H1 (cell line): Measurements from ENCODE around the gene TMEM222. TPM values are rescaled to one million over a fixed set of nuclear protein-coding genes. Genes with fewer than 3 reads are reported as not detected.

ENCODE experiments used
- CTCF ChIA-PET: fragments of 300-600 bp; sonication (Branson Sonifier 250); formaldehyde crosslinking; loops from one replicate; lab custom pipeline; 2021; ENCODE audit not compliant: partially characterized antibody; lab: Charles Lee
- POLR2A ChIA-PET: fragments of 300-600 bp; sonication (Branson Sonifier 250); formaldehyde crosslinking; loops from one replicate; lab custom pipeline; 2021; ENCODE audit warnings: inconsistent platforms; ENCODE audit not compliant: partially characterized antibody; lab: Charles Lee
- DNase-seq, 2 experiments: peaks; one replicate each; pipeline versions ENCODE4 v3.0.0 to v3.0.0-alpha.2; 2010 to 2022; ENCODE audit warnings: low spot score in 2 of 2, low read depth in 1 of 2, mixed read lengths in 1 of 2
- FAIRE-seq: peaks from 2 replicates; lab custom pipeline; 2011; peaks lifted over from hg19 to GRCh38; lab: Jason Lieb, UNC
- H2AFZ ChIP-seq: 2 replicates; pipeline ENCODE4 v1.8.1; 2012; ENCODE audit warnings: low read length, inconsistent platforms
- H2AK5ac ChIP-seq: 2 replicates; pipeline ENCODE4 v1.6.1; 2013; ENCODE audit warnings: low read depth, low read length
- H2BK120ac ChIP-seq: replicated peaks from 2 replicates; pipeline ENCODE3; 2013; ENCODE audit warnings: low read depth, low read length, inconsistent platforms
- H2BK12ac ChIP-seq: 2 replicates; pipeline ENCODE4 v1.6.1; 2013; ENCODE audit warnings: low read depth, low read length
- H2BK15ac ChIP-seq: 2 replicates; pipeline ENCODE4 v1.6.1; 2013; ENCODE audit warnings: low read length
- H2BK20ac ChIP-seq: 2 replicates; pipeline ENCODE4 v1.6.1; 2013; ENCODE audit warnings: low read length
- H2BK5ac ChIP-seq: 2 replicates; pipeline ENCODE4 v1.6.1; 2013; ENCODE audit warnings: low read depth, low read length
- H3K14ac ChIP-seq: 2 replicates; pipeline ENCODE4 v1.6.1; 2013; ENCODE audit warnings: inconsistent platforms; ENCODE audit not compliant: insufficient read length
- H3K18ac ChIP-seq: 2 replicates; pipeline ENCODE4 v1.6.1; 2013; ENCODE audit warnings: low read length; ENCODE audit errors: extremely low read depth
- H3K23ac ChIP-seq: 2 replicates; pipeline ENCODE4 v1.6.1; 2013; ENCODE audit warnings: inconsistent platforms; ENCODE audit not compliant: insufficient read length
- H3K23me2 ChIP-seq: 2 replicates; pipeline ENCODE4 v1.6.1; 2013; ENCODE audit warnings: low read depth, low read length
- H3K27ac ChIP-seq: 2 replicates; pipeline ENCODE4 v1.6.1; 2011; ENCODE audit warnings: low read depth, low read length, inconsistent platforms
- H3K27me3 ChIP-seq, 4 experiments: replicated peaks in 1 of 4; 1 replicate in 1 of 4; 2 replicates in 3 of 4; pipeline versions ENCODE4 v1.6.1 to v1.8.1; 2011 to 2013; ENCODE audit warnings: low read length in 3 of 4, mild to moderate bottlenecking in 3 of 4, inconsistent platforms in 2 of 4, mixed read lengths in 2 of 4, moderate library complexity in 1 of 4; ENCODE audit not compliant: control insufficient read depth in 3 of 4, insufficient read depth in 3 of 4; ENCODE audit errors: extremely low read depth in 1 of 4
- H3K36me3 ChIP-seq, 4 experiments: 2 replicates each; pipeline versions ENCODE4 v1.6.1 to v1.8.1; 2011 to 2013; ENCODE audit warnings: mild to moderate bottlenecking in 4 of 4, low read length in 3 of 4, moderate library complexity in 2 of 4, control low read depth in 1 of 4, inconsistent platforms in 1 of 4; ENCODE audit not compliant: insufficient read depth in 4 of 4, control insufficient read depth in 2 of 4
- H3K4ac ChIP-seq: replicated peaks from 2 replicates; pipeline ENCODE3; 2013; ENCODE audit warnings: low read length, low read depth, mixed read lengths, inconsistent platforms; ENCODE audit not compliant: insufficient read length
- H3K4me1 ChIP-seq, 4 experiments: replicated peaks in 1 of 4; 1 replicate in 1 of 4; 2 replicates in 3 of 4; pipeline versions ENCODE4 v1.6.1 to v1.8.1; 2011 to 2013; ENCODE audit warnings: low read length in 3 of 4, inconsistent platforms in 2 of 4, mixed read lengths in 1 of 4; ENCODE audit not compliant: insufficient read depth in 4 of 4, control insufficient read depth in 3 of 4
- H3K4me2 ChIP-seq, 2 experiments: 2 replicates each; pipeline versions ENCODE4 v1.6.1 to v1.8.1; 2011 to 2013; ENCODE audit warnings: low read depth in 2 of 2, low read length in 2 of 2, control low read depth in 1 of 2, inconsistent platforms in 1 of 2, mild to moderate bottlenecking in 1 of 2; ENCODE audit not compliant: insufficient read depth in 1 of 2
- H3K4me3 ChIP-seq, 4 experiments: fragments of 200-600, 300-600 bp in 1 of 4; sonication (generic), shearing (Covaris generic), sonication (Bioruptor Twin) in 1 of 4; 2 replicates each; pipeline versions ENCODE4 v1.5.1 to v1.8.1; 2011 to 2016; ENCODE audit warnings: low read length in 4 of 4, low read depth in 3 of 4, control low read depth in 2 of 4, inconsistent platforms in 2 of 4, mild to moderate bottlenecking in 2 of 4, mixed read lengths in 1 of 4, moderate library complexity in 1 of 4; ENCODE audit not compliant: insufficient read depth in 2 of 4; ENCODE audit errors: extremely low read depth in 1 of 4
- H3K56ac ChIP-seq: replicated peaks from 2 replicates; pipeline ENCODE3; 2013; ENCODE audit warnings: low read depth, mild to moderate bottlenecking, mixed read lengths, low read length, inconsistent platforms; ENCODE audit not compliant: insufficient read length
- H3K79me1 ChIP-seq: 2 replicates; pipeline ENCODE4 v1.6.1; 2013; ENCODE audit warnings: low read depth, low read length, control low read depth
- H3K79me2 ChIP-seq, 2 experiments: 2 replicates each; pipeline versions ENCODE4 v1.6.1 to v1.8.1; 2012 to 2013; ENCODE audit warnings: low read length in 2 of 2, mild to moderate bottlenecking in 2 of 2, inconsistent platforms in 1 of 2; ENCODE audit not compliant: insufficient read depth in 2 of 2, control insufficient read depth in 1 of 2
- H3K9ac ChIP-seq, 4 experiments: replicated peaks in 1 of 4; 1 replicate in 1 of 4; 2 replicates in 3 of 4; pipeline versions ENCODE4 v1.6.1 to v1.8.1; 2011 to 2013; ENCODE audit warnings: low read depth in 3 of 4, low read length in 3 of 4, control low read depth in 2 of 4, mild to moderate bottlenecking in 2 of 4, moderate library complexity in 2 of 4, inconsistent platforms in 1 of 4; ENCODE audit errors: extremely low read depth in 1 of 4
- H3K9me3 ChIP-seq, 2 experiments: 2 replicates each; pipeline versions ENCODE4 v1.6.1 to v1.8.1; 2012 to 2013; ENCODE audit warnings: mild to moderate bottlenecking in 2 of 2, moderate library complexity in 2 of 2, control low read depth in 1 of 2, inconsistent platforms in 1 of 2, low read depth in 1 of 2, low read length in 1 of 2, mixed read lengths in 1 of 2; ENCODE audit not compliant: insufficient read depth in 2 of 2
- H4K20me1 ChIP-seq, 2 experiments: replicated peaks in 1 of 2; 2 replicates each; pipeline versions ENCODE3 to v1.8.1; 2011 to 2013; ENCODE audit warnings: inconsistent platforms in 2 of 2, low read length in 2 of 2, mild to moderate bottlenecking in 1 of 2; ENCODE audit not compliant: insufficient read depth in 2 of 2, control insufficient read depth in 1 of 2
- H4K5ac ChIP-seq: 2 replicates; pipeline ENCODE4 v1.6.1; 2013; ENCODE audit warnings: low read length, low read depth, mixed read lengths, inconsistent platforms; ENCODE audit not compliant: insufficient read length
- H4K8ac ChIP-seq: 2 replicates; pipeline ENCODE4 v1.8.0; 2013; ENCODE audit warnings: mild to moderate bottlenecking, moderate library complexity, low read length, inconsistent platforms; ENCODE audit not compliant: insufficient read depth; ENCODE audit errors: extremely low read depth
- H4K91ac ChIP-seq: replicated peaks from 2 replicates; pipeline ENCODE3; 2013; ENCODE audit warnings: low read length, mixed read lengths, inconsistent platforms; ENCODE audit not compliant: insufficient read length
- CEBPB ChIP-seq: IDR thresholded peaks from 2 replicates; pipeline ENCODE4 v1.6.1; 2012; ENCODE audit warnings: low read depth, low read length
- CREB1 ChIP-seq: IDR thresholded peaks from 2 replicates; pipeline ENCODE4 v1.6.1; 2012; ENCODE audit warnings: inconsistent platforms
- HDAC2 ChIP-seq, 2 experiments: fragments of 300-600 bp in 1 of 2; sonication (generic) in 1 of 2; IDR thresholded peaks; 2 replicates each; pipeline ENCODE4 v1.6.1; 2011 to 2012; ENCODE audit warnings: low read depth in 2 of 2, low read length in 2 of 2, mild to moderate bottlenecking in 2 of 2, moderate library complexity in 2 of 2, borderline replicate concordance in 1 of 2, inconsistent platforms in 1 of 2
- PHF8 ChIP-seq: fragments of 200-600 bp; sonication (generic); conservative IDR thresholded peaks from 2 replicates; pipeline ENCODE4 v1.7.1; 2012; ENCODE audit warnings: low read depth, mild to moderate bottlenecking, inconsistent platforms, low read length, moderate library complexity
- POLR2A ChIP-seq, 2 experiments: IDR thresholded peaks; 1 replicate in 1 of 2; 2 replicates in 1 of 2; pipeline ENCODE4 v1.6.1; 2011; ENCODE audit warnings: low read depth in 2 of 2, low read length in 2 of 2, mild to moderate bottlenecking in 2 of 2; ENCODE audit errors: control extremely low read depth in 1 of 2
- SP2 ChIP-seq: IDR thresholded peaks from 2 replicates; pipeline ENCODE4 v1.6.1; 2012; ENCODE audit warnings: mild to moderate bottlenecking, low read length, inconsistent platforms
- SUZ12 ChIP-seq: fragments of 200-600 bp; sonication (generic); IDR thresholded peaks from 2 replicates; pipeline ENCODE4 v1.6.1; 2012; ENCODE audit warnings: mild to moderate bottlenecking, inconsistent platforms, low read length, moderate library complexity, mixed read lengths
- TAF1 ChIP-seq: IDR thresholded peaks from 2 replicates; pipeline ENCODE4 v1.6.1; 2011; ENCODE audit warnings: mild to moderate bottlenecking, low read depth, low read length
- TEAD4 ChIP-seq: IDR thresholded peaks from 2 replicates; pipeline ENCODE4 v1.6.1; 2012; ENCODE audit warnings: low read depth, low read length, inconsistent platforms, mixed read lengths
- WGBS, 2 experiments: shearing (Covaris generic) in 1 of 2; methylation state at CpG; one replicate each; pipeline versions ENCODE4 v1.1.6 to v1.1.7; 2013 to 2015; ENCODE audit warnings: low lambda C conversion rate in 2 of 2, mixed read lengths in 2 of 2, inconsistent platforms in 1 of 2, low coverage in 1 of 2, missing lambda C conversion rate in 1 of 2; ENCODE audit not compliant: insufficient replicate concordance in 2 of 2, insufficient coverage in 1 of 2, insufficient read length in 1 of 2; ENCODE audit errors: extremely low coverage in 1 of 2, missing lambda C conversion rate in 1 of 2; 5-methylcytosine and 5-hydroxymethylcytosine counted together
- polyA plus RNA-seq, 7 experiments: library from polyadenylated mRNA; depleted of rRNA in 3 of 7; stranded (reverse) in 5 of 7; unstranded in 2 of 7; fragments of >200 nt in 5 of 7; fragments of 200-250 nt in 2 of 7; gene quantifications; 1 replicate in 5 of 7; 2 replicates in 1 of 7; 4 replicates in 1 of 7; pipeline versions ENCODE4 v1.2.1 to v1.2.3, GENCODE V29; 2011 to 2013; ENCODE audit warnings: missing spikeins in 2 of 7, mixed read lengths in 2 of 7
- total RNA-seq: library from RNA; stranded (reverse); fragmentation: NEBNext Ultra II Directional; extraction: Animal tissue kit (Norgen Biotek cat#: 25700); gene quantifications from 2 replicates; pipeline ENCODE4 v1.2.1, GENCODE V29; 2021

TMEM222 gene
- total and polyA plus RNA-seq, 2 of the 8 experiments (the other 6 are each of a cell fraction or from before 2014, with no cell fraction given), result 27.0 to 51.8 TPM

- peaks cover 11 to 15% (median 13%) of the 10 kb centered on the region in 4 experiments for H3K4me1 ChIP-seq
- H3K9me3 ChIP-seq, result no peaks in the 10 kb centered on the region
- peak overlapping the region in 2 of 4 experiments; percentile 23 to 39; a peak in 4 of 8 replicates for H3K4me3 ChIP-seq
- no peak overlapping the region for H3K56ac ChIP-seq
- ChIA-PET CTCF (interaction anchor here (0.5 to 17.9 kb wide), 39 partner anchors 8 to 356 kb away, joined by 3 to 321 read pairs (median 4); partner anchors contain the start of genes AHDC1, CD164L2, GPR3 and MAP3K6), POLR2A (interaction anchor here (0.8 to 3.0 kb wide), 21 partner anchors 8 to 263 kb away, joined by 3 to 17 read pairs (median 5); partner anchors contain the start of genes CD164L2, SYTL1 and WDTC1)
- peak overlapping the region; percentile 97; the same call in 1 of the 2 replicates for H2BK15ac ChIP-seq
- H2BK12ac ChIP-seq, result peak overlapping the region; percentile 84; the same call in 1 of the 2 replicates
- peak overlapping the region; percentile 88; the same call in 1 of the 2 replicates for H2AK5ac ChIP-seq
- no peak overlapping the region for H3K23ac ChIP-seq
- 0 out of 2 replicates have a peak, but pooled peaks cover 3% of the 10 kb centered on the region for H3K23me2 ChIP-seq
- 37% methylated on average over 10 of the region's 11 CpGs; no CpG with 5 or more reads in 1 of the 2 experiments for WGBS, 2 experiments
- peak overlapping the region; percentile 25 for H2BK120ac ChIP-seq
- peak in 1 of 2 experiments; percentile 76 for DNase-seq
- no peaks in the 10 kb centered on the region for H3K36me3 ChIP-seq
- peak overlapping the region; percentile 49 for H4K91ac ChIP-seq
- H3K27me3 ChIP-seq, result no peaks in the 10 kb centered on the region
- no peaks in the 10 kb centered on the region for H4K20me1 ChIP-seq
- peak overlapping the region; percentile 93 for H3K18ac ChIP-seq
- no peak overlapping the region for H2AFZ ChIP-seq
- peak overlapping the region; percentile 30 for H3K4ac ChIP-seq
- no peaks in the 10 kb centered on the region for H3K79me1 ChIP-seq
- FAIRE-seq, result peak; percentile 90
- peak overlapping the region; percentile 65 to 73 for H3K4me2 ChIP-seq
- peak overlapping the region; percentile 93; the same call in 1 of the 2 replicates for H2BK20ac ChIP-seq
- peak overlapping the region; percentile 96 for H2BK5ac ChIP-seq
- H3K9ac ChIP-seq, result no peak overlapping the region
- H3K14ac ChIP-seq, result no peak overlapping the region
- H3K79me2 ChIP-seq, result no peaks in the 10 kb centered on the region
- peak overlapping the region; percentile 81; the same call in 1 of the 2 replicates for H4K8ac ChIP-seq
- H3K27ac ChIP-seq, result peak overlapping the region; percentile 57; the same call in 1 of the 2 replicates
- peak overlapping the region; percentile 66 for H4K5ac ChIP-seq
- TF ChIP-seq POLR2A (IDR thresholded peaks at IDR 0.05; ENCODE audit: control extremely low read depth in 1 of 2, low read depth in 2 of 2, low read length in 2 of 2) (0 out of 3 replicates have a peak, but pooled peaks of 1 of the 2 experiments have one; percentile 28), PHF8 (no peak), CEBPB (no peak), SP2 (no peak), TEAD4 (no peak), TAF1 (peak; percentile 62), HDAC2 (IDR thresholded peaks at IDR 0.05; ENCODE audit: borderline replicate concordance in 1 of 2, low read depth in 2 of 2, low read length in 2 of 2) (peak in 1 of 2 experiments; percentile 79; a peak in 1 of 4 replicates), SUZ12 (peak; percentile 45; the same call in 1 of the 2 replicates), CREB1 (no peak)
Measured at GRCh38 chr1:27306892-27307761, 14.8 kb upstream of the TMEM222 start.
